Immature natural killer cell (primary cell): ENCODE data around the gene SLC12A5. TPM values are rescaled to one million over a fixed set of nuclear protein-coding genes. Genes with fewer than 3 reads are reported as not detected.

ENCODE experiments used
- DNase-seq, 3 donors: peaks; one replicate each; pipeline ENCODE4 v3.0.0; 2022; ENCODE audit warnings: mixed read lengths in 1 of 3
- H3K27ac Mint-ChIP-seq, 6 donors: one replicate each; pipeline ENCODE4 v1.8.0; 2020; ENCODE audit warnings: mixed read lengths in 6 of 6, mild to moderate bottlenecking in 5 of 6, inconsistent platforms in 4 of 6, moderate library complexity in 3 of 6
- H3K27me3 Mint-ChIP-seq, 3 donors: one replicate each; pipeline ENCODE4 v1.8.0; 2020 to 2021; ENCODE audit warnings: low read depth in 3 of 3, mild to moderate bottlenecking in 3 of 3, mixed read lengths in 3 of 3, moderate library complexity in 3 of 3, inconsistent platforms in 1 of 3
- H3K36me3 Mint-ChIP-seq, 3 donors: one replicate each; pipeline ENCODE4 v1.8.0; 2020; ENCODE audit warnings: mixed read lengths in 3 of 3, inconsistent platforms in 2 of 3, mild to moderate bottlenecking in 2 of 3
- H3K4me1 Mint-ChIP-seq, 2 donors: one replicate each; pipeline ENCODE4 v1.8.0; 2020; ENCODE audit warnings: inconsistent platforms in 2 of 2, mild to moderate bottlenecking in 2 of 2, mixed read lengths in 2 of 2, moderate library complexity in 1 of 2
- H3K4me3 Mint-ChIP-seq, 5 donors: one replicate each; pipeline ENCODE4 v1.8.0; 2020; ENCODE audit warnings: mild to moderate bottlenecking in 5 of 5, mixed read lengths in 5 of 5, inconsistent platforms in 3 of 5, moderate library complexity in 3 of 5
- H3K9me3 Mint-ChIP-seq, 6 donors: one replicate each; pipeline ENCODE4 v1.8.0; 2020; ENCODE audit warnings: mild to moderate bottlenecking in 6 of 6, mixed read lengths in 6 of 6, inconsistent platforms in 4 of 6, moderate library complexity in 3 of 6
- polyA plus RNA-seq, 3 donors: library from polyadenylated mRNA; unstranded; fragments of 300-500 nt; fragmentation: Illumina TruSeq; gene quantifications; one replicate each; pipeline ENCODE4 v1.2.3, GENCODE V29; 2021

SLC12A5 gene
- polyA plus RNA-seq, 3 donors from 2014 or later: 1.0 to 1.8 TPM; not detected in 1

- Mint-ChIP-seq H3K27me3 (peaks cover 0 to 6% (median 6%) of the 10 kb centered on the region in 3 donors), H3K27ac (no peak overlapping the region), H3K4me3 (peak overlapping the region in 1 of 5 donors; percentile 6), H3K4me1 (peaks cover 26 to 30% of the 10 kb centered on the region in 2 donors), H3K9me3 (peaks cover 0 to 5% (median 0%) of the 10 kb centered on the region in 6 donors), H3K36me3 (peaks cover 12 to 26% (median 13%) of the 10 kb centered on the region in 3 donors)
- no peak for DNase-seq
Observed at GRCh38 chr20:46056027-46056833, 27.2 kb downstream of the SLC12A5 start.

GRCh38 chr20:46056970-46057855, 28.2 kb downstream of the SLC12A5 start:
- peaks cover 0 to 6% (median 6%) of the 10 kb centered on the region in 3 donors for H3K27me3 Mint-ChIP-seq
- no peak for DNase-seq
- H3K27ac Mint-ChIP-seq: no peak overlapping the region
- peaks cover 0 to 5% (median 0%) of the 10 kb centered on the region in 6 donors for H3K9me3 Mint-ChIP-seq
- H3K4me1 Mint-ChIP-seq: peaks cover 36 to 40% of the 10 kb centered on the region in 2 donors
- H3K4me3 Mint-ChIP-seq: no peak overlapping the region
- peaks cover 21 to 36% (median 23%) of the 10 kb centered on the region in 3 donors for H3K36me3 Mint-ChIP-seq

- H3K4me3 Mint-ChIP-seq: peak overlapping the region in 1 of 5 donors; percentile 42
- H3K27ac Mint-ChIP-seq: no peak overlapping the region
- DNase-seq: no peak
- H3K9me3 Mint-ChIP-seq: peaks cover 0 to 5% (median 0%) of the 10 kb centered on the region in 6 donors
- H3K4me1 Mint-ChIP-seq: peaks cover 36 to 40% of the 10 kb centered on the region in 2 donors
- H3K36me3 Mint-ChIP-seq: peaks cover 23 to 44% (median 27%) of the 10 kb centered on the region in 3 donors
- peaks cover 0 to 6% (median 6%) of the 10 kb centered on the region in 3 donors for H3K27me3 Mint-ChIP-seq
Observed at GRCh38 chr20:46057856-46058598, 29.0 kb downstream of the SLC12A5 start.

DNA sequence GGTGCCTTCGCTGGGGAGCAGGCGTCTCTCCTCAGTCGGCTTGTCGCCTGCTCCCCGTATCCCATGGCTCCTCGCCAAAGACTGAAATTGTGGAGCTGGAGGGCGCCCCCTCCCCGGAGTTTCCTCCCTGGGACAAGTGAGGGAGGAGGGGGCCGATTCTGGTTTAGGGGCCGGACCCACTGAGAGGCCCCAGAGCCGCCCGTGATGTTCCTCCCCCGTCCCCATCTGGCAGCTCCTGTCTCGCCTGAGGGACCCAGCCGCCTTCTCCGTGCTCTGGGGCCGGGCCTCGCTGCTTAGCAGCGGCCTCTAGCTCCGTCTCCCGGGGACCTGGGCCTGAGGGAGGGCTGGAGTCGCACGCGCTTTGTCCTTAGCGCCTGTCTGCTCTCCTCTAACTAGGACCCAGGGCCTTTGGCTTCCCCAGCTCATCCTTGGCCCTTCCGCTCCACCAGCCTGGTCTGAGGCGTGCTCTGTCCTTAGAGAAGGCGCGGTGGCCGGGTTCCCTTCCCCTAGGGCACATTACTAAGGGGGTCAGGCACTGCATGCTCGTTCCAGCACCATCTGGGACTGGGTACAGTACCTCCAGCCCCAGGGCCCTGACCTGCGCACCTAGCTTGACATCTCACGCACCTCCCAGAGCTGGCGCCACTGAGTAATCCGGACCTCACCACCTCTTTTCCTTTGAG, 29.7 kb downstream of the SLC12A5 start:
- Mint-ChIP-seq H3K4me1 (peaks cover 36 to 44% of the 10 kb centered on the region in 2 donors), H3K36me3 (peaks cover 29 to 51% (median 33%) of the 10 kb centered on the region in 3 donors), H3K27ac (no peak overlapping the region), H3K27me3 (peaks cover 0 to 6% (median 6%) of the 10 kb centered on the region in 3 donors), H3K9me3 (peaks cover 0 to 5% (median 0%) of the 10 kb centered on the region in 6 donors), H3K4me3 (peak overlapping the region in 3 of 5 donors; percentile 23 to 58 (median 40))
- DNase-seq: no peak

GRCh38 chr20:46060301-46060881, 31.4 kb downstream of the SLC12A5 start:
- DNase-seq: no peak
- Mint-ChIP-seq H3K27ac (peak overlapping the region in 5 of 6 donors; percentile 5 to 71 (median 9)), H3K36me3 (peaks cover 44 to 65% (median 45%) of the 10 kb centered on the region in 3 donors), H3K4me1 (peaks cover 36 to 44% of the 10 kb centered on the region in 2 donors), H3K27me3 (peaks cover 0 to 6% (median 4%) of the 10 kb centered on the region in 3 donors), H3K9me3 (peaks cover 0 to 5% (median 0%) of the 10 kb centered on the region in 6 donors), H3K4me3 (peak overlapping the region; percentile 12 to 54 (median 34))

DNA sequence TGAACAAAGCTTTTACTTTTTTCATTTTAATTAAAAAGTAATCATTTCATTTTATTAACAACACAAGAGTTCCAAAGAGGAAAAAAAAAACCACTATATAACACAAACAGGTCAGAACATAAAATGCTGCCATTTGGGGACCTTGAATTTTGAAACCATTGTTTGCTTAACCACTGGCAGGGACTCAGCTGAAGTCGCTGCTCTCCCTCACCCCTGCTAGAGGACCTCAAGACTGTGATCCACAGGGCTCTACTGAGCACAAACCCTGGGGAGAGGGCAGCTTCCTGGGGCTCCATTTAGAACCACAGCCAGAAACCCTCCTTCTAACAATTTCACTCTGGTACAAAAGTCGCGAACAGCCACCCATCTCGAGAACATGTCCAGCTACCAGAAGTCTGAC, 32.0 kb downstream of the SLC12A5 start:
- Mint-ChIP-seq H3K27me3 (peaks cover 0 to 4% (median 4%) of the 10 kb centered on the region in 3 donors), H3K36me3 (peaks cover 44 to 66% (median 49%) of the 10 kb centered on the region in 3 donors), H3K27ac (peak overlapping the region in 2 of 6 donors; percentile 24 to 75), H3K9me3 (peaks cover 0 to 4% (median 0%) of the 10 kb centered on the region in 6 donors), H3K4me3 (peak overlapping the region in 1 of 5 donors; percentile 26), H3K4me1 (peaks cover 36 to 44% of the 10 kb centered on the region in 2 donors)
- no peak for DNase-seq

DNA sequence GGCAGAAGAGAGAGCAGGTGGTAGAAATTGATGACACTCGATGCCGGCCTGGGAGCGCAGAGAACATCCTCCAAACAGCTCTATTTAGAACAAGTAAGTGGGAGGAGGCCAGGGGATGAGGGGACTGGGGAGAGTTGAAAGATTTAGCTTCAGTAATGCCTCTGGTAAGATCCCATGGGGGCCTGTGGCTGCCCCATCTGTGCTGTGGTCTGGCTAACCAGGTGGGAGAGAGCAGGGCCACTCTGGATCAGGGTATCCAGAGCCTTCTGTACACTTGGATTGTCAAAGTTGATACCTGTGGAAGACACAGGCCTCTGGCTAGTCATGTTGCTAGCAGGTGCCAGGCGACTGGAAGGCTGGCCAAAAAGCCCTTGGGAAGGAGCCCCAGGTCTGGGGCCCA, 33.1 kb downstream of the SLC12A5 start:
- no peak overlapping the region for H3K27ac Mint-ChIP-seq
- peaks cover 0 to 4% (median 4%) of the 10 kb centered on the region in 3 donors for H3K27me3 Mint-ChIP-seq
- no peak for DNase-seq
- peaks cover 49 to 72% (median 49%) of the 10 kb centered on the region in 3 donors for H3K36me3 Mint-ChIP-seq
- H3K9me3 Mint-ChIP-seq: no peaks in the 10 kb centered on the region
- H3K4me1 Mint-ChIP-seq: peaks cover 36 to 44% of the 10 kb centered on the region in 2 donors
- H3K4me3 Mint-ChIP-seq: no peak overlapping the region

- no peaks in the 10 kb centered on the region for H3K9me3 Mint-ChIP-seq
- no peak for DNase-seq
- H3K27ac Mint-ChIP-seq: peak overlapping the region in 1 of 6 donors; percentile 49
- peaks cover 0 to 4% (median 4%) of the 10 kb centered on the region in 3 donors for H3K27me3 Mint-ChIP-seq
- H3K4me1 Mint-ChIP-seq: peaks cover 36 to 44% of the 10 kb centered on the region in 2 donors
- no peak overlapping the region for H3K4me3 Mint-ChIP-seq
- H3K36me3 Mint-ChIP-seq: peaks cover 49 to 73% (median 50%) of the 10 kb centered on the region in 3 donors
Observed at GRCh38 chr20:46062621-46063020, 33.6 kb downstream of the SLC12A5 start.

GRCh38 chr20:46063151-46063550, 34.1 kb downstream of the SLC12A5 start:
- Mint-ChIP-seq H3K27me3 (peaks cover 0 to 4% (median 3%) of the 10 kb centered on the region in 3 donors), H3K9me3 (no peaks in the 10 kb centered on the region), H3K4me1 (peaks cover 36 to 41% of the 10 kb centered on the region in 2 donors), H3K4me3 (no peak overlapping the region), H3K27ac (peak overlapping the region in 1 of 6 donors; percentile 3), H3K36me3 (peaks cover 50 to 74% (median 51%) of the 10 kb centered on the region in 3 donors)
- no peak for DNase-seq

DNA sequence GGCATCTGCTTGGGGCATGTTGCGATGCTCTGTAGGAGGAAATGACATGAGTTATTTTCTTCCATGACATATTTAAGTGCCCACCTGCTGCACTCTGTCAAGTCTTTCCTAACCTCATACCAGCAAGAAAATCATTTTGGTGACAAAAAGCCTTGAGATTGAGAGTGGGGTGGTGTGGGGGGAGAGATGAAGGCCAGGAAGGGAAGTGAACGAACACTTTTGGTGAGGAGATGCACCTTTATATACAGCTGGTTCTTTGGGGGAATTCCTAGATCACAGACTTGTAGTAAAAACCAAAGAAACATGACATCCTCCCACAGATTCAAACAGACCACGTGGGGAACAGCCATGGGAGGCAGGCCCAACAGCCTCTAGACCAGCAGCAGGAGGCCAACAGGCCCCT, 34.6 kb downstream of the SLC12A5 start:
- DNase-seq: no peak
- Mint-ChIP-seq H3K4me1 (peaks cover 36 to 39% of the 10 kb centered on the region in 2 donors), H3K36me3 (peaks cover 55 to 79% (median 56%) of the 10 kb centered on the region in 3 donors), H3K27ac (no peak overlapping the region), H3K4me3 (no peak overlapping the region), H3K27me3 (peaks cover 0 to 4% (median 3%) of the 10 kb centered on the region in 3 donors), H3K9me3 (no peaks in the 10 kb centered on the region)

DNA sequence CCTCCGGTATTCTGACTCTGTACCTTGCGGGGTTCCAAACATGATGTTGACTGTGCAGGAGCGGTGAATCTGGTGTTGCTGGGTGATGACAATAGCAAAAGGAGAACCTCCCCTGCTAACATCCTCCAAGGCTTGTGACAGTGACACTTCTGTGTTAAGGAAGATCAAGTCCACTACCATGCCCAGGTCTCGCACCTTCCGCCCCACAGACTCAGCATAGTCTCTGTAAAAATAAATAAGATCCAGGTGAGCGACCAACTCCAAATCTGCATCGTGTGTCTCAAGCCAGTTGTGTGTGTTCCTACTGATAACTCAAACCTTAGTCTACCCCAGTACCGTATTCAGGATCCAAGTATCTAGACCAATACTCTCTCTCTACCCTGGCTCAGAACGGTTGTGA, 36.0 kb downstream of the SLC12A5 start:
- H3K36me3 Mint-ChIP-seq: peaks cover 55 to 81% (median 59%) of the 10 kb centered on the region in 3 donors
- no peak for DNase-seq
- no peaks in the 10 kb centered on the region for H3K9me3 Mint-ChIP-seq
- H3K27ac Mint-ChIP-seq: no peak overlapping the region
- H3K4me1 Mint-ChIP-seq: peaks cover 22 to 25% of the 10 kb centered on the region in 2 donors
- peaks cover 0 to 1% (median 0%) of the 10 kb centered on the region in 3 donors for H3K27me3 Mint-ChIP-seq
- no peak overlapping the region for H3K4me3 Mint-ChIP-seq

GRCh38 chr20:46065691-46066090, 36.7 kb downstream of the SLC12A5 start:
- Mint-ChIP-seq H3K27ac (peak overlapping the region in 1 of 6 donors; percentile 40), H3K27me3 (no peaks in the 10 kb centered on the region), H3K4me3 (no peak overlapping the region), H3K9me3 (no peaks in the 10 kb centered on the region), H3K36me3 (peaks cover 49 to 74% (median 59%) of the 10 kb centered on the region in 3 donors), H3K4me1 (peaks cover 15 to 19% of the 10 kb centered on the region in 2 donors)
- DNase-seq: no peak
